ENCODE results near the gene CHST11. TPM values are rescaled to one million over a fixed set of nuclear protein-coding genes. Genes with fewer than 3 reads are reported as not detected.

Gene CHST11
- total and polyA plus RNA-seq, 4 donors: 0.57 to 11.1 (median 3.7) TPM

GRCh38 chr12:104506676-104507401, 50.1 kb downstream of the CHST11 start:
- H3K9ac ChIP-seq (ENCODE audit: low read depth in 1 of 2, low read length in 2 of 2): no peak overlapping the region
- WGBS: 53% methylated on average over 14 of the region's 14 CpGs
- no peak overlapping the region for H3K4me3 ChIP-seq (ENCODE audit: low read depth in 1 of 3, low read length in 3 of 3)
- H3K27me3 ChIP-seq (ENCODE audit: control insufficient read depth in 4 of 4, insufficient read depth in 4 of 4, low read length in 3 of 4): no peaks in the 10 kb centered on the region
- no peaks in the 10 kb centered on the region for H3K36me3 ChIP-seq (ENCODE audit: control insufficient read depth in 4 of 4, insufficient read depth in 3 of 4, low read depth in 1 of 4, low read length in 3 of 4)
- H3K27ac ChIP-seq (ENCODE audit: low read depth in 1 of 2, low read length in 2 of 2): no peak overlapping the region
- H3K9me3 ChIP-seq (ENCODE audit: control insufficient read depth in 4 of 4, low read length in 3 of 4): no peaks in the 10 kb centered on the region
- peaks cover 0 to 3% (median 0%) of the 10 kb centered on the region in 4 donors for H3K4me1 ChIP-seq (ENCODE audit: control insufficient read depth in 4 of 4, insufficient read depth in 4 of 4, low read length in 3 of 4)
- TF ChIP-seq GABPA (IDR thresholded peaks at IDR 0.05 in 1 of 2, conservative IDR thresholded peaks at IDR 0.05 in 1 of 2) (no peak), FOXA1 (IDR thresholded peaks at IDR 0.05) (no peak), EGR1 (IDR thresholded peaks at IDR 0.05; ENCODE audit: low read depth in 2 of 2) (no peak), YY1 (IDR thresholded peaks at IDR 0.05) (no peak), RAD21 (IDR thresholded peaks at IDR 0.05) (no peak), FOXA2 (IDR thresholded peaks at IDR 0.05) (no peak), HNF4G (IDR thresholded peaks at IDR 0.05) (no peak), TAF1 (conservative IDR thresholded peaks at IDR 0.05) (no peak), ATF3 (IDR thresholded peaks at IDR 0.05) (no peak)
- no peak for DNase-seq (ENCODE audit: low spot score)

- no peak overlapping the region for H3K9ac ChIP-seq (ENCODE audit: low read depth in 1 of 2, low read length in 2 of 2)
- peaks cover 0 to 3% (median 0%) of the 10 kb centered on the region in 4 donors for H3K4me1 ChIP-seq (ENCODE audit: control insufficient read depth in 4 of 4, insufficient read depth in 4 of 4, low read length in 3 of 4)
- H3K4me3 ChIP-seq (ENCODE audit: low read depth in 1 of 3, low read length in 3 of 3): no peak overlapping the region
- H3K36me3 ChIP-seq (ENCODE audit: control insufficient read depth in 4 of 4, insufficient read depth in 3 of 4, low read depth in 1 of 4, low read length in 3 of 4): no peaks in the 10 kb centered on the region
- H3K27ac ChIP-seq (ENCODE audit: low read depth in 1 of 2, low read length in 2 of 2): no peak overlapping the region
- no peaks in the 10 kb centered on the region for H3K9me3 ChIP-seq (ENCODE audit: control insufficient read depth in 4 of 4, low read length in 3 of 4)
- no peaks in the 10 kb centered on the region for H3K27me3 ChIP-seq (ENCODE audit: control insufficient read depth in 4 of 4, insufficient read depth in 4 of 4, low read length in 3 of 4)
- DNase-seq (ENCODE audit: low spot score): no peak
- TF ChIP-seq GABPA (IDR thresholded peaks at IDR 0.05 in 1 of 2, conservative IDR thresholded peaks at IDR 0.05 in 1 of 2): no peak
- no peak for TF ChIP-seq FOXA2 (IDR thresholded peaks at IDR 0.05)
- TF ChIP-seq NR2F2 (IDR thresholded peaks at IDR 0.05): no peak
- no peak for TF ChIP-seq EGR1 (IDR thresholded peaks at IDR 0.05; ENCODE audit: low read depth in 2 of 2)
- no peak for TF ChIP-seq CTCF (IDR thresholded peaks at IDR 0.05; ENCODE audit: low read depth, low read length, missing input control)
- no peak for TF ChIP-seq FOXA1 (IDR thresholded peaks at IDR 0.05)
- no peak for TF ChIP-seq JUND (IDR thresholded peaks at IDR 0.05)
- no peak for TF ChIP-seq REST (IDR thresholded peaks at IDR 0.05)
- no peak for TF ChIP-seq RAD21 (IDR thresholded peaks at IDR 0.05)
- no peak for TF ChIP-seq TAF1 (conservative IDR thresholded peaks at IDR 0.05)
- TF ChIP-seq MAX (IDR thresholded peaks at IDR 0.05): no peak
- no peak for TF ChIP-seq RXRA (IDR thresholded peaks at IDR 0.05)
- TF ChIP-seq YY1 (IDR thresholded peaks at IDR 0.05): no peak
- no peak for TF ChIP-seq SP1 (IDR thresholded peaks at IDR 0.05)
- TF ChIP-seq ZBTB33 (IDR thresholded peaks at IDR 0.05): no peak
- TF ChIP-seq ATF3 (IDR thresholded peaks at IDR 0.05): no peak
- 82% methylated on average over 3 of the region's 3 CpGs for WGBS
Observed at GRCh38 chr12:104507672-104508071, 50.9 kb downstream of the CHST11 start.

All from liver (tissue), 9 donors.